ENCODE measurements around the gene SEZ6L. TPM values are rescaled to one million over a fixed set of nuclear protein-coding genes. Genes with fewer than 3 reads are reported as not detected.

The SEZ6L gene
- polyA plus RNA-seq, 1 donor from 2014 or later, result 31.9 TPM

- Histone ChIP-seq H3K79me2 (replicated peaks; ENCODE audit: insufficient read depth, low read length) (no peaks in the 10 kb centered on the region), H3K27me3 (ENCODE audit: insufficient read depth, low read depth, low read length) (no peaks in the 10 kb centered on the region), H3K4me2 (ENCODE audit: low read length) (no peak overlapping the region), H3K27ac (ENCODE audit: low read length) (no peak overlapping the region), H3K36me3 (ENCODE audit: insufficient read depth, low read length) (peaks cover 5% of the 10 kb centered on the region), H3K9ac (ENCODE audit: low read length) (no peak overlapping the region), H4K20me1 (ENCODE audit: insufficient read depth) (no peaks in the 10 kb centered on the region), H3K9me2 (ENCODE audit: insufficient read depth, low read length) (no peaks in the 10 kb centered on the region), H3K4me3 (ENCODE audit: low read length) (no peak overlapping the region), H3F3A (ENCODE audit: insufficient read depth, low read length, poor library complexity, severe bottlenecking) (no peaks in the 10 kb centered on the region), H2AFZ (ENCODE audit: low read depth, low read length) (no peak overlapping the region), H3K9me3 (ENCODE audit: low read length) (no peaks in the 10 kb centered on the region)
- TF ChIP-seq TAF1 (IDR thresholded peaks at IDR 0.05; ENCODE audit: low read depth), result no peak
- TF ChIP-seq, protein P1, sequence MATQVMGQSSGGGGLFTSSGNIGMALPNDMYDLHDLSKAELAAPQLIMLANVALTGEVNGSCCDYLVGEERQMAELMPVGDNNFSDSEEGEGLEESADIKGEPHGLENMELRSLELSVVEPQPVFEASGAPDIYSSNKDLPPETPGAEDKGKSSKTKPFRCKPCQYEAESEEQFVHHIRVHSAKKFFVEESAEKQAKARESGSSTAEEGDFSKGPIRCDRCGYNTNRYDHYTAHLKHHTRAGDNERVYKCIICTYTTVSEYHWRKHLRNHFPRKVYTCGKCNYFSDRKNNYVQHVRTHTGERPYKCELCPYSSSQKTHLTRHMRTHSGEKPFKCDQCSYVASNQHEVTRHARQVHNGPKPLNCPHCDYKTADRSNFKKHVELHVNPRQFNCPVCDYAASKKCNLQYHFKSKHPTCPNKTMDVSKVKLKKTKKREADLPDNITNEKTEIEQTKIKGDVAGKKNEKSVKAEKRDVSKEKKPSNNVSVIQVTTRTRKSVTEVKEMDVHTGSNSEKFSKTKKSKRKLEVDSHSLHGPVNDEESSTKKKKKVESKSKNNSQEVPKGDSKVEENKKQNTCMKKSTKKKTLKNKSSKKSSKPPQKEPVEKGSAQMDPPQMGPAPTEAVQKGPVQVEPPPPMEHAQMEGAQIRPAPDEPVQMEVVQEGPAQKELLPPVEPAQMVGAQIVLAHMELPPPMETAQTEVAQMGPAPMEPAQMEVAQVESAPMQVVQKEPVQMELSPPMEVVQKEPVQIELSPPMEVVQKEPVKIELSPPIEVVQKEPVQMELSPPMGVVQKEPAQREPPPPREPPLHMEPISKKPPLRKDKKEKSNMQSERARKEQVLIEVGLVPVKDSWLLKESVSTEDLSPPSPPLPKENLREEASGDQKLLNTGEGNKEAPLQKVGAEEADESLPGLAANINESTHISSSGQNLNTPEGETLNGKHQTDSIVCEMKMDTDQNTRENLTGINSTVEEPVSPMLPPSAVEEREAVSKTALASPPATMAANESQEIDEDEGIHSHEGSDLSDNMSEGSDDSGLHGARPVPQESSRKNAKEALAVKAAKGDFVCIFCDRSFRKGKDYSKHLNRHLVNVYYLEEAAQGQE (IDR thresholded peaks at IDR 0.05; ENCODE audit: borderline replicate concordance), result no peak
- no peak for TF ChIP-seq CTCF (IDR thresholded peaks at IDR 0.05; ENCODE audit: poor library complexity, severe bottlenecking)
- no peak for TF ChIP-seq SMC3 (conservative IDR thresholded peaks at IDR 0.05; ENCODE audit: poor library complexity)
- TF ChIP-seq POLR2AphosphoS5 (IDR thresholded peaks at IDR 0.05), result no peak
- TF ChIP-seq EZH2 (IDR thresholded peaks at IDR 0.05; ENCODE audit: borderline replicate concordance, insufficient read depth, low read length, poor library complexity, severe bottlenecking), result no peak
- TF ChIP-seq MXI1 (conservative IDR thresholded peaks at IDR 0.05; ENCODE audit: poor library complexity, severe bottlenecking), result no peak
- no peak for TF ChIP-seq RAD21 (conservative IDR thresholded peaks at IDR 0.05)
- no peak for TF ChIP-seq EP300 (conservative IDR thresholded peaks at IDR 0.05; ENCODE audit: poor library complexity, severe bottlenecking)
Measured at GRCh38 chr22:26348810-26349526, 179.7 kb downstream of the SEZ6L start.

DNA sequence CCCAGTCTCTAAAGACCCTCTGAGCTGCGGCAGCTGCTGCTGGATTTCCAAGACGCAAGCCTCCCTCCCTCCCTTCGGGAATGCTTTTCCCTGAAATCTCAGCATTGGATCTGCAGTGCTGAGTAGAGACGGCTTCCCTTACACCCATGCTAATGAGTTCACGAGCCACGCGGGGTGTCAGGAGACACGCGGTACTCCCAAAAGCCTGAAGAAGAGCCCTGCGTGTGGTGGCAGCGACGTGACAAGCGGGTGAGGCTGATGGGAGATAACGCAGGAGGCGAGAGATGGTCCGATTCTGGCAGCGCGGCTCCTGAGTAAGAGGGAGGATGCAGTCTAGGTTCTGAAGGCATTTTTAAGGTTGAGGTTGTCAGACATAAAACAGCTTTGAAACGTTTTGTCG is 185.4 kb downstream of the SEZ6L start:
- H3K27me3 ChIP-seq (ENCODE audit: insufficient read depth, low read depth, low read length), result no peaks in the 10 kb centered on the region
- H3K27ac ChIP-seq (ENCODE audit: low read length), result no peak overlapping the region
- no peak overlapping the region for H2AFZ ChIP-seq (ENCODE audit: low read depth, low read length)
- H3K9me3 ChIP-seq (ENCODE audit: low read length), result no peaks in the 10 kb centered on the region
- no peaks in the 10 kb centered on the region for H3K79me2 ChIP-seq (replicated peaks; ENCODE audit: insufficient read depth, low read length)
- no peaks in the 10 kb centered on the region for H3K9me2 ChIP-seq (ENCODE audit: insufficient read depth, low read length)
- H4K20me1 ChIP-seq (ENCODE audit: insufficient read depth), result no peaks in the 10 kb centered on the region
- no peak overlapping the region for H3K4me3 ChIP-seq (ENCODE audit: low read length)
- TF ChIP-seq CTCF (IDR thresholded peaks at IDR 0.05; ENCODE audit: poor library complexity, severe bottlenecking), result no peak
- no peak for TF ChIP-seq RAD21 (conservative IDR thresholded peaks at IDR 0.05)
- no peak for TF ChIP-seq POLR2AphosphoS5 (IDR thresholded peaks at IDR 0.05)
- no peak for TF ChIP-seq MXI1 (conservative IDR thresholded peaks at IDR 0.05; ENCODE audit: poor library complexity, severe bottlenecking)
- TF ChIP-seq EP300 (conservative IDR thresholded peaks at IDR 0.05; ENCODE audit: poor library complexity, severe bottlenecking), result no peak
- TF ChIP-seq, protein P1 (IDR thresholded peaks at IDR 0.05; ENCODE audit: borderline replicate concordance), result no peak
- TF ChIP-seq TAF1 (IDR thresholded peaks at IDR 0.05; ENCODE audit: low read depth), result no peak
- TF ChIP-seq EZH2 (IDR thresholded peaks at IDR 0.05; ENCODE audit: borderline replicate concordance, insufficient read depth, low read length, poor library complexity, severe bottlenecking), result no peak
- TF ChIP-seq SMC3 (conservative IDR thresholded peaks at IDR 0.05; ENCODE audit: poor library complexity), result no peak
- H3K4me2 ChIP-seq (ENCODE audit: low read length), result no peak overlapping the region
- H3K9ac ChIP-seq (ENCODE audit: low read length), result no peak overlapping the region
- no peaks in the 10 kb centered on the region for H3F3A ChIP-seq (ENCODE audit: insufficient read depth, low read length, poor library complexity, severe bottlenecking)
- H3K36me3 ChIP-seq (ENCODE audit: insufficient read depth, low read length), result no peaks in the 10 kb centered on the region

Measured in neural cell (in vitro differentiated cells).